ENCODE data around the gene ITLN1.

GRCh38 chr1:160877221-160877620 lies 7.8 kb downstream of the ITLN1 start:
- TF ChIP-seq CTCF (IDR thresholded peaks at IDR 0.05), result no peak
- no peak for TF ChIP-seq POLR2A (IDR thresholded peaks at IDR 0.05)
